Ovary (tissue), 9 donors: ENCODE data around the gene SHPK. TPM values are rescaled to one million over a fixed set of nuclear protein-coding genes. Genes with fewer than 3 reads are reported as not detected.

Source experiments
- DNase-seq, 5 donors: peaks; one replicate each; pipeline ENCODE4 v3.0.0-alpha.2; 2019 to 2020
- H3K27ac ChIP-seq, 2 donors: fragments of 200-600 bp; one replicate each; pipeline versions ENCODE4 v1.5.1 to v1.8.0; 2019 to 2022
- H3K27me3 ChIP-seq: fragments of 200-600 bp; one replicate; pipeline ENCODE4 v1.8.0; 2022
- H3K36me3 ChIP-seq: fragments of 200-600 bp; sonication (generic); one replicate; pipeline ENCODE4 v1.5.1; 2019
- H3K4me1 ChIP-seq: one replicate; pipeline ENCODE4 v1.8.1; 2013; ENCODE audit warnings: mild to moderate bottlenecking, moderate library complexity; ENCODE audit not compliant: insufficient read depth
- H3K4me3 ChIP-seq: fragments of 200-600 bp; sonication (generic); one replicate; pipeline ENCODE4 v1.5.1; 2017
- H3K9me3 ChIP-seq, 2 donors: fragments of 200-600 bp in 1 of 2; sonication (generic) in 1 of 2; one replicate each; pipeline versions ENCODE4 v1.5.1 to v1.8.1; 2013 to 2019; ENCODE audit warnings: mild to moderate bottlenecking in 1 of 2, moderate library complexity in 1 of 2
- CTCF ChIP-seq, 3 donors: fragments of 450-650 bp in 2 of 3; fragments of 200-600 bp in 1 of 3; IDR thresholded peaks; one replicate each; pipeline versions ENCODE4 v1.5.1 to v1.8.0; 2016 to 2022; ENCODE audit warnings: antibody characterized with exemption in 3 of 3, mild to moderate bottlenecking in 1 of 3
- EP300 ChIP-seq: sonication (generic); formaldehyde crosslinking; IDR thresholded peaks from one replicate; pipeline ENCODE4 v1.6.1; 2017; ENCODE audit warnings: antibody characterized with exemption
- POLR2A ChIP-seq: fragments of 450-650 bp; IDR thresholded peaks from one replicate; pipeline ENCODE4 v1.6.1; 2017; ENCODE audit warnings: antibody characterized with exemption, mild to moderate bottlenecking, moderate library complexity
- WGBS, 3 donors: extraction: QIAGEN DNeasy Blood & Tissue Kit in 1 of 3; methylation state at CpG; one replicate each; pipeline versions ENCODE4 v1.1.5 to v1.1.7; 2013 to 2017; 5-methylcytosine and 5-hydroxymethylcytosine counted together
- intact Hi-C, 4 donors: fragments of 100-400 bp; cut with DNase I; formaldehyde crosslinking; loops; one replicate each; pipeline versions ENCODE4 v1.11.0 to v1.15.1; 2022 to 2023
- polyA plus RNA-seq, 2 donors: library from polyadenylated mRNA; stranded (reverse); fragments of 200-250 nt in 1 of 2; fragments of 350-450 nt in 1 of 2; fragmentation: Illumina TruSeq in 1 of 2; extraction: RNeasy Lipid Tissue Mini Kit (QIAGEN cat#74804) in 1 of 2; gene quantifications; one replicate each; pipeline ENCODE4 v1.2.3, GENCODE V29; 2013 to 2014
- total RNA-seq, 7 donors: library from RNA; depleted of rRNA in 2 of 7; stranded (reverse); fragments of >200 nt in 2 of 7; fragmentation: NEBNext Ultra II Directional in 3 of 7; extraction: Animal tissue kit (Norgen Biotek cat#: 25700) in 3 of 7; gene quantifications; one replicate each; pipeline versions ENCODE4 v1.1.0 to v1.2.4, GENCODE V29; 2016 to 2023
- donor health status: DM: no; HTN: no; CAD: no; lungs with moderate emphysema.
- donor health status: DM: no; HTN: no; CAD: no.
- donor health status: Bipolar disorder and iron deficiency.
- donor health status: DM: yes; HTN: yes; CAD: no.
- donor health status: DM: no; HTN: no; CAD: no.
- donor health status: DM: yes; HTN: yes; CAD: no.

Gene SHPK
- total and polyA plus RNA-seq, 9 donors, result 6.6 to 16.6 (median 13.0) TPM

- intact Hi-C loops, result no loop called here
- DNase-seq, result no peak
- Histone ChIP-seq H3K4me3 (no peak overlapping the region), H3K4me1 (peaks cover 11% of the 10 kb centered on the region), H3K27me3 (no peaks in the 10 kb centered on the region), H3K27ac (no peak overlapping the region), H3K9me3 (no peaks in the 10 kb centered on the region), H3K36me3 (no peaks in the 10 kb centered on the region)
- 79 to 89% (median 84%) methylated on average over 10 of the region's 10 CpGs for WGBS, 3 donors
- TF ChIP-seq CTCF (IDR thresholded peaks at IDR 0.05) (no peak), EP300 (no peak), POLR2A (no peak)
Measured at GRCh38 chr17:3630781-3631180, 5.3 kb downstream of the SHPK start.

- Histone ChIP-seq H3K27ac (peak overlapping the region in 1 of 2 donors; percentile 11), H3K4me1 (peaks cover 2% of the 10 kb centered on the region), H3K27me3 (no peaks in the 10 kb centered on the region), H3K4me3 (no peak overlapping the region), H3K36me3 (no peaks in the 10 kb centered on the region), H3K9me3 (no peaks in the 10 kb centered on the region)
- 6 to 31% (median 7%) methylated on average over 11 of the region's 11 CpGs for WGBS, 3 donors
- no peak for TF ChIP-seq CTCF (IDR thresholded peaks at IDR 0.05)
- no peak for TF ChIP-seq EP300
- no peak for TF ChIP-seq POLR2A
- intact Hi-C loops, result no loop called here
- DNase-seq, result peak in 2 of 5 donors; percentile 32 to 52
Measured at GRCh38 chr17:3627769-3628167, 8.3 kb downstream of the SHPK start.

GRCh38 chr17:3626831-3627768 is 8.9 kb downstream of the SHPK start:
- Histone ChIP-seq H3K4me1 (peaks cover 2% of the 10 kb centered on the region), H3K4me3 (no peak overlapping the region), H3K27ac (peak overlapping the region in 1 of 2 donors; percentile 11), H3K27me3 (no peaks in the 10 kb centered on the region), H3K9me3 (no peaks in the 10 kb centered on the region), H3K36me3 (no peaks in the 10 kb centered on the region)
- TF ChIP-seq EP300 (no peak), CTCF (IDR thresholded peaks at IDR 0.05) (no peak), POLR2A (no peak)
- WGBS, 3 donors, result 67 to 80% (median 73%) methylated on average over 16 of the region's 16 CpGs
- DNase-seq, result no peak
- intact Hi-C loops, result no loop called here

GRCh38 chr17:3622977-3623594 is 13.0 kb downstream of the SHPK start:
- Histone ChIP-seq H3K27ac (no peak overlapping the region), H3K27me3 (no peaks in the 10 kb centered on the region), H3K4me1 (peaks cover 2% of the 10 kb centered on the region), H3K9me3 (no peaks in the 10 kb centered on the region), H3K4me3 (no peak overlapping the region), H3K36me3 (no peaks in the 10 kb centered on the region)
- no peak for TF ChIP-seq POLR2A
- TF ChIP-seq EP300, result no peak
- TF ChIP-seq CTCF (IDR thresholded peaks at IDR 0.05), result no peak
- no peak for DNase-seq
- 93 to 95% (median 95%) methylated on average over 16 of the region's 16 CpGs for WGBS, 3 donors
- intact Hi-C loops, result no loop called here
